HL-60/S4 (cell line): Measurements from ENCODE around the gene DDX51.

Experiments used
- in situ Hi-C: fragments of 300-500 bp; cut with MboI; formaldehyde crosslinking; loops from 2 replicates; pipeline ENCODE4 v1.14.3; 2022; ENCODE audit warnings: low sequenced_read_pairs

Gene DDX51

GRCh38 chr12:132089407-132089910 is 54.7 kb downstream of the DDX51 start:
- in situ Hi-C loops: no loop called here
